ENCODE results near the gene EIF3K. TPM values are rescaled to one million over a fixed set of nuclear protein-coding genes. Genes with fewer than 3 reads are reported as not detected.

EIF3K gene
- total and polyA plus RNA-seq, 2 of the 13 experiments (the other 11 are each of a cell fraction or from before 2014, with no cell fraction given) = 179 to 258 TPM

- TF ChIP-seq AKNA (CRISPR knock-in tag; IDR thresholded peaks at IDR 0.05; ENCODE audit: borderline replicate concordance) (no peak), TFE3 (CRISPR knock-in tag; IDR thresholded peaks at IDR 0.05) (peak; percentile 55; the same call in 1 of the 2 replicates), TEAD3 (CRISPR knock-in tag; optimal IDR thresholded peaks at IDR 0.05; ENCODE audit: borderline replicate concordance) (peak; percentile 44), MTERF4 (CRISPR knock-in tag; IDR thresholded peaks at IDR 0.05) (no peak), KDM5B (CRISPR knock-in tag; IDR thresholded peaks at IDR 0.05; ENCODE audit: borderline replicate concordance) (no peak), EP300 (IDR thresholded peaks at IDR 0.05; ENCODE audit: low read depth in 2 of 2, low read length in 2 of 2) (peak in 1 of 2 experiments; percentile 47; a peak in 1 of 4 replicates), EP300 (CRISPR knock-in tag; IDR thresholded peaks at IDR 0.05; ENCODE audit: borderline replicate concordance) (no peak; the same call in 1 of the 2 replicates), SMC3 (IDR thresholded peaks at IDR 0.05; ENCODE audit: low read length) (0 out of 2 replicates have a peak, but pooled peaks have one; percentile 29), ZBTB40 (IDR thresholded peaks at IDR 0.05) (no peak), ZBTB40 (CRISPR knock-in tag; IDR thresholded peaks at IDR 0.05) (no peak), ZNF614 (CRISPR knock-in tag; IDR thresholded peaks at IDR 0.05; ENCODE audit: borderline replicate concordance) (0 out of 2 replicates have a peak, but pooled peaks have one; percentile 38)
Measured at GRCh38 chr19:38685666-38686529, 66.9 kb downstream of the EIF3K start (continued).

Data from HepG2 (cell line).